ENCODE data around the gene ZNF546. TPM values are rescaled to one million over a fixed set of nuclear protein-coding genes. Genes with fewer than 3 reads are reported as not detected.
"Not testable (repeated sequence)": the region's sequence is repeated elsewhere in the genome, so short reads cannot be mapped to it uniquely, and the experiment has no call there.

The ZNF546 gene
- total and polyA plus RNA-seq, 2 donors (not counting 1 experiment from before 2014, with no cell fraction given): 1.8 to 15.7 TPM

DNA sequence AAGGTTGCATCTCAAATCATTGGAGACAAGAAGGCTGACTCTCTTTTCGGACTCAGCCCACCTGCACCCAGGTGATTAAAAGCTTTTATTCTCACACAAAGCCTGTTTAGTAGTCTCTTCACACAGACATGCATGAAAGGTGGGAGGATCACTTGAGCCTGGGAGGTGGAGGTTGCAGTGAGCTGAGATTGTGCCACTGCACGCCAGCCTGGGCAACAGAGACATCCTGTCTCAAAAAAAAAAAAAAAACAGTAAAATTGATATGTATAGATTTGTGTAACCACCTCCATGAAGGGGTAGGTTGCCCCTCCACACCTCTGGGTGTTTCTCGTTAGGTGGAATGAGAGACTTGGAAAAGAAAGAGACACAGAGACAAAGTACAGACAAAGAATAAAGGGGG is 37.9 kb upstream of the ZNF546 start:
- 100% methylated on average over 1 of the region's 3 CpGs for WGBS (ENCODE audit: insufficient coverage)
- peak overlapping the region; percentile 28 for H3K27ac Mint-ChIP-seq

DNA sequence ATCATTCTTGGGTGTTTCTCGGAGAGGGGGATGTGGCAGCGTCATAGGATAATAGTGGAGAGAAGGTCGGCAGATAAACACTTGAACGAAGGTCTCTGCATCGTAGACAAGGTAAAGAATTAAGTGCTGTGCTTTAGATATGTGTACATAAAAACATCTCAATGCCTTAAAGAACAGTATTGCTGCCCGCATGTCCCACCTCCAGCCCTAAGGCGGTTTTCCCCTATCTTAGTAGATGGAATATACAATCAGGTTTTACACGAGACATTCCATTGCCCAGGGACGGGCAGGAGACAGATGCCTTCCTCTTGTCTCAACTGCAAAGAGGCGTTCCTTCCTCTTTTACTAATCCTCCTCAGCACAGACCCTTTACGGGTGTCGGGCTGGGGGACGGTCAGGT is 37.5 kb upstream of the ZNF546 start:
- 71% methylated on average over 1 of the region's 13 CpGs for WGBS (ENCODE audit: insufficient coverage)
- CTCF ChIA-PET; H3K27me3 ChIP-seq (replicated peaks in 1 of 4; ENCODE audit: control extremely low read depth in 1 of 4, control insufficient read depth in 3 of 4, insufficient read depth in 4 of 4, low read length in 3 of 4); H3K79me2 ChIP-seq (ENCODE audit: control insufficient read depth, insufficient read depth, low read length); H3K9ac ChIP-seq (ENCODE audit: low read length); POLR2A ChIA-PET; H4K20me1 ChIP-seq (ENCODE audit: control insufficient read depth, insufficient read depth, low read length, poor library complexity, severe bottlenecking); H3K4me3 ChIP-seq (ENCODE audit: control extremely low read depth in 1 of 5, extremely low read depth in 1 of 5, insufficient read depth in 1 of 5, low read depth in 2 of 5, low read length in 4 of 5); intact Hi-C loops (cut with micrococcal nuclease); H3K9me3 ChIP-seq (ENCODE audit: control extremely low read depth in 1 of 3, control insufficient read depth in 2 of 3, insufficient read depth in 1 of 3, low read length in 2 of 3); H3K27me3 Mint-ChIP-seq; H3K36me3 ChIP-seq (replicated peaks in 1 of 2; ENCODE audit: control extremely low read depth in 1 of 2, control insufficient read depth in 1 of 2, extremely low read depth in 1 of 2, insufficient read depth in 2 of 2, low read length in 1 of 2); DNase-seq; ATAC-seq (ENCODE audit: low read depth); H3K9me3 Mint-ChIP-seq (ENCODE audit: insufficient read depth): not testable (repeated sequence)
- peak overlapping the region in 1 of 2 donors; percentile 60 for H3K27ac ChIP-seq (ENCODE audit: low read length in 2 of 2)
- peak overlapping the region; percentile 42 for H2AFZ ChIP-seq (ENCODE audit: insufficient read depth, low read depth, low read length, poor library complexity, severe bottlenecking)
- Mint-ChIP-seq H3K27ac (peak overlapping the region; percentile 28), H3K4me3 (peak overlapping the region; percentile 73), H3K4me1 (peaks cover 46% of the 10 kb centered on the region)
- H3K4me2 ChIP-seq (replicated peaks; ENCODE audit: low read depth, low read length, poor library complexity, severe bottlenecking): peak overlapping the region; percentile 51
- H3K4me1 ChIP-seq (ENCODE audit: control insufficient read depth in 2 of 2, insufficient read depth in 2 of 2, low read length in 2 of 2): peaks cover 39 to 42% of the 10 kb centered on the region in 2 donors

More for the DNA sequence above, 37.9 kb upstream of the ZNF546 start:
- H3K9me3 Mint-ChIP-seq (ENCODE audit: insufficient read depth); DNase-seq; CTCF ChIA-PET; H3K79me2 ChIP-seq (ENCODE audit: control insufficient read depth, insufficient read depth, low read length); H3K27me3 Mint-ChIP-seq; H3K4me3 ChIP-seq (ENCODE audit: control extremely low read depth in 1 of 5, extremely low read depth in 1 of 5, insufficient read depth in 1 of 5, low read depth in 2 of 5, low read length in 4 of 5); H3K36me3 ChIP-seq (replicated peaks in 1 of 2; ENCODE audit: control extremely low read depth in 1 of 2, control insufficient read depth in 1 of 2, extremely low read depth in 1 of 2, insufficient read depth in 2 of 2, low read length in 1 of 2); intact Hi-C loops (cut with micrococcal nuclease); H3K4me3 Mint-ChIP-seq; H3K27me3 ChIP-seq (replicated peaks in 1 of 4; ENCODE audit: control extremely low read depth in 1 of 4, control insufficient read depth in 3 of 4, insufficient read depth in 4 of 4, low read length in 3 of 4); H3K9me3 ChIP-seq (ENCODE audit: control extremely low read depth in 1 of 3, control insufficient read depth in 2 of 3, insufficient read depth in 1 of 3, low read length in 2 of 3); H4K20me1 ChIP-seq (ENCODE audit: control insufficient read depth, insufficient read depth, low read length, poor library complexity, severe bottlenecking); H3K9ac ChIP-seq (ENCODE audit: low read length): not testable (repeated sequence)
- H2AFZ ChIP-seq (ENCODE audit: insufficient read depth, low read depth, low read length, poor library complexity, severe bottlenecking): peak overlapping the region; percentile 42
- H3K4me1 Mint-ChIP-seq: peaks cover 45% of the 10 kb centered on the region
- H3K4me1 ChIP-seq (ENCODE audit: control insufficient read depth in 2 of 2, insufficient read depth in 2 of 2, low read length in 2 of 2): peaks cover 42 to 45% of the 10 kb centered on the region in 2 donors
- peak overlapping the region; percentile 51 for H3K4me2 ChIP-seq (replicated peaks; ENCODE audit: low read depth, low read length, poor library complexity, severe bottlenecking)
- POLR2A ChIA-PET: interaction anchor here (1.2 kb wide), 1 partner anchor 10 kb away, joined by 5 read pairs; no protein-coding TSS in a partner anchor
- peak overlapping the region in 1 of 2 donors; percentile 60 for H3K27ac ChIP-seq (ENCODE audit: low read length in 2 of 2)
- ATAC-seq (ENCODE audit: low read depth): peak; percentile 28
